ENCODE data around the gene ADGRD1.

ADGRD1 gene

GRCh38 chr12:131040491-131040890 lies 86.8 kb downstream of the ADGRD1 start:
- Histone ChIP-seq H3K27ac (ENCODE audit: low read depth, low read length) (no peak overlapping the region), H3K4me1 (ENCODE audit: control insufficient read depth in 1 of 2, insufficient read depth in 2 of 2, low read length in 2 of 2) (no peaks in the 10 kb centered on the region), H3K36me3 (ENCODE audit: control insufficient read depth in 1 of 2, insufficient read depth in 2 of 2, low read length in 2 of 2) (no peaks in the 10 kb centered on the region), H3K9ac (ENCODE audit: low read depth in 1 of 2, low read length in 2 of 2) (no peak overlapping the region), H3K4me3 (ENCODE audit: low read depth in 1 of 2, low read length in 2 of 2) (no peak overlapping the region), H3K9me3 (ENCODE audit: control insufficient read depth in 1 of 2, low read length in 2 of 2) (no peaks in the 10 kb centered on the region), H3K27me3 (ENCODE audit: control insufficient read depth in 1 of 2, insufficient read depth in 2 of 2, low read length in 2 of 2) (no peaks in the 10 kb centered on the region)

- Histone ChIP-seq H3K9ac (ENCODE audit: low read depth in 1 of 2, low read length in 2 of 2) (no peak overlapping the region), H3K27ac (ENCODE audit: low read depth, low read length) (no peak overlapping the region), H3K9me3 (ENCODE audit: control insufficient read depth in 1 of 2, low read length in 2 of 2) (no peaks in the 10 kb centered on the region), H3K36me3 (ENCODE audit: control insufficient read depth in 1 of 2, insufficient read depth in 2 of 2, low read length in 2 of 2) (no peaks in the 10 kb centered on the region), H3K4me3 (ENCODE audit: low read depth in 1 of 2, low read length in 2 of 2) (no peak overlapping the region), H3K27me3 (ENCODE audit: control insufficient read depth in 1 of 2, insufficient read depth in 2 of 2, low read length in 2 of 2) (no peaks in the 10 kb centered on the region), H3K4me1 (ENCODE audit: control insufficient read depth in 1 of 2, insufficient read depth in 2 of 2, low read length in 2 of 2) (no peaks in the 10 kb centered on the region)
Measured at GRCh38 chr12:131041216-131041967, 87.7 kb downstream of the ADGRD1 start.

GRCh38 chr12:131041968-131042833 lies 88.5 kb downstream of the ADGRD1 start:
- no peaks in the 10 kb centered on the region for H3K4me1 ChIP-seq (ENCODE audit: control insufficient read depth in 1 of 2, insufficient read depth in 2 of 2, low read length in 2 of 2)
- no peak overlapping the region for H3K4me3 ChIP-seq (ENCODE audit: low read depth in 1 of 2, low read length in 2 of 2)
- H3K9me3 ChIP-seq (ENCODE audit: control insufficient read depth in 1 of 2, low read length in 2 of 2): no peaks in the 10 kb centered on the region
- H3K27me3 ChIP-seq (ENCODE audit: control insufficient read depth in 1 of 2, insufficient read depth in 2 of 2, low read length in 2 of 2): no peaks in the 10 kb centered on the region
- no peak overlapping the region for H3K27ac ChIP-seq (ENCODE audit: low read depth, low read length)
- no peaks in the 10 kb centered on the region for H3K36me3 ChIP-seq (ENCODE audit: control insufficient read depth in 1 of 2, insufficient read depth in 2 of 2, low read length in 2 of 2)
- H3K9ac ChIP-seq (ENCODE audit: low read depth in 1 of 2, low read length in 2 of 2): no peak overlapping the region

GRCh38 chr12:131042834-131043245 lies 89.1 kb downstream of the ADGRD1 start:
- no peaks in the 10 kb centered on the region for H3K4me1 ChIP-seq (ENCODE audit: control insufficient read depth in 1 of 2, insufficient read depth in 2 of 2, low read length in 2 of 2)
- no peak overlapping the region for H3K27ac ChIP-seq (ENCODE audit: low read depth, low read length)
- no peaks in the 10 kb centered on the region for H3K9me3 ChIP-seq (ENCODE audit: control insufficient read depth in 1 of 2, low read length in 2 of 2)

GRCh38 chr12:131043401-131043871 lies 89.7 kb downstream of the ADGRD1 start:
- Histone ChIP-seq H3K4me3 (ENCODE audit: low read depth in 1 of 2, low read length in 2 of 2) (no peak overlapping the region), H3K9ac (ENCODE audit: low read depth in 1 of 2, low read length in 2 of 2) (no peak overlapping the region), H3K27me3 (ENCODE audit: control insufficient read depth in 1 of 2, insufficient read depth in 2 of 2, low read length in 2 of 2) (no peaks in the 10 kb centered on the region), H3K4me1 (ENCODE audit: control insufficient read depth in 1 of 2, insufficient read depth in 2 of 2, low read length in 2 of 2) (no peaks in the 10 kb centered on the region), H3K36me3 (ENCODE audit: control insufficient read depth in 1 of 2, insufficient read depth in 2 of 2, low read length in 2 of 2) (no peaks in the 10 kb centered on the region), H3K9me3 (ENCODE audit: control insufficient read depth in 1 of 2, low read length in 2 of 2) (no peaks in the 10 kb centered on the region), H3K27ac (ENCODE audit: low read depth, low read length) (no peak overlapping the region)

More at GRCh38 chr12:131042834-131043245, 89.1 kb downstream of the ADGRD1 start:
- no peaks in the 10 kb centered on the region for H3K36me3 ChIP-seq (ENCODE audit: control insufficient read depth in 1 of 2, insufficient read depth in 2 of 2, low read length in 2 of 2)
- no peak overlapping the region for H3K9ac ChIP-seq (ENCODE audit: low read depth in 1 of 2, low read length in 2 of 2)
- no peak overlapping the region for H3K4me3 ChIP-seq (ENCODE audit: low read depth in 1 of 2, low read length in 2 of 2)
- no peaks in the 10 kb centered on the region for H3K27me3 ChIP-seq (ENCODE audit: control insufficient read depth in 1 of 2, insufficient read depth in 2 of 2, low read length in 2 of 2)

- Histone ChIP-seq H3K9ac (ENCODE audit: low read depth in 1 of 2, low read length in 2 of 2) (no peak overlapping the region), H3K4me3 (ENCODE audit: low read depth in 1 of 2, low read length in 2 of 2) (no peak overlapping the region), H3K9me3 (ENCODE audit: control insufficient read depth in 1 of 2, low read length in 2 of 2) (no peaks in the 10 kb centered on the region), H3K27ac (ENCODE audit: low read depth, low read length) (no peak overlapping the region), H3K27me3 (ENCODE audit: control insufficient read depth in 1 of 2, insufficient read depth in 2 of 2, low read length in 2 of 2) (no peaks in the 10 kb centered on the region), H3K36me3 (ENCODE audit: control insufficient read depth in 1 of 2, insufficient read depth in 2 of 2, low read length in 2 of 2) (no peaks in the 10 kb centered on the region), H3K4me1 (ENCODE audit: control insufficient read depth in 1 of 2, insufficient read depth in 2 of 2, low read length in 2 of 2) (no peaks in the 10 kb centered on the region)
Measured at GRCh38 chr12:131044136-131044535, 90.4 kb downstream of the ADGRD1 start.

- no peak overlapping the region for H3K27ac ChIP-seq (ENCODE audit: low read depth, low read length)
- H3K4me1 ChIP-seq (ENCODE audit: control insufficient read depth in 1 of 2, insufficient read depth in 2 of 2, low read length in 2 of 2): no peaks in the 10 kb centered on the region
- no peak overlapping the region for H3K4me3 ChIP-seq (ENCODE audit: low read depth in 1 of 2, low read length in 2 of 2)
- H3K36me3 ChIP-seq (ENCODE audit: control insufficient read depth in 1 of 2, insufficient read depth in 2 of 2, low read length in 2 of 2): no peaks in the 10 kb centered on the region
- no peaks in the 10 kb centered on the region for H3K9me3 ChIP-seq (ENCODE audit: control insufficient read depth in 1 of 2, low read length in 2 of 2)
- H3K9ac ChIP-seq (ENCODE audit: low read depth in 1 of 2, low read length in 2 of 2): no peak overlapping the region
- no peaks in the 10 kb centered on the region for H3K27me3 ChIP-seq (ENCODE audit: control insufficient read depth in 1 of 2, insufficient read depth in 2 of 2, low read length in 2 of 2)
Measured at GRCh38 chr12:131044760-131045381, 91.2 kb downstream of the ADGRD1 start.

- H3K27me3 ChIP-seq (ENCODE audit: control insufficient read depth in 1 of 2, insufficient read depth in 2 of 2, low read length in 2 of 2): no peaks in the 10 kb centered on the region
- no peak overlapping the region for H3K27ac ChIP-seq (ENCODE audit: low read depth, low read length)
- no peaks in the 10 kb centered on the region for H3K36me3 ChIP-seq (ENCODE audit: control insufficient read depth in 1 of 2, insufficient read depth in 2 of 2, low read length in 2 of 2)
- H3K4me1 ChIP-seq (ENCODE audit: control insufficient read depth in 1 of 2, insufficient read depth in 2 of 2, low read length in 2 of 2): no peaks in the 10 kb centered on the region
- no peaks in the 10 kb centered on the region for H3K9me3 ChIP-seq (ENCODE audit: control insufficient read depth in 1 of 2, low read length in 2 of 2)
- no peak overlapping the region for H3K9ac ChIP-seq (ENCODE audit: low read depth in 1 of 2, low read length in 2 of 2)
- H3K4me3 ChIP-seq (ENCODE audit: low read depth in 1 of 2, low read length in 2 of 2): no peak overlapping the region
Measured at GRCh38 chr12:131045705-131046460, 92.2 kb downstream of the ADGRD1 start.

- no peak overlapping the region for H3K4me3 ChIP-seq (ENCODE audit: low read depth in 1 of 2, low read length in 2 of 2)
- no peaks in the 10 kb centered on the region for H3K27me3 ChIP-seq (ENCODE audit: control insufficient read depth in 1 of 2, insufficient read depth in 2 of 2, low read length in 2 of 2)
- no peaks in the 10 kb centered on the region for H3K36me3 ChIP-seq (ENCODE audit: control insufficient read depth in 1 of 2, insufficient read depth in 2 of 2, low read length in 2 of 2)
- H3K9me3 ChIP-seq (ENCODE audit: control insufficient read depth in 1 of 2, low read length in 2 of 2): no peaks in the 10 kb centered on the region
- no peaks in the 10 kb centered on the region for H3K4me1 ChIP-seq (ENCODE audit: control insufficient read depth in 1 of 2, insufficient read depth in 2 of 2, low read length in 2 of 2)
- H3K27ac ChIP-seq (ENCODE audit: low read depth, low read length): no peak overlapping the region
- no peak overlapping the region for H3K9ac ChIP-seq (ENCODE audit: low read depth in 1 of 2, low read length in 2 of 2)
Measured at GRCh38 chr12:131046813-131047788, 93.4 kb downstream of the ADGRD1 start.

Data from duodenal mucosa (tissue), 2 donors.